Liver (tissue), 9 donors: ENCODE data around the gene TMEM273. TPM values are rescaled to one million over a fixed set of nuclear protein-coding genes. Genes with fewer than 3 reads are reported as not detected.

Source experiments
- DNase-seq: peaks from one replicate; pipeline ENCODE4 v3.0.0-alpha.2; 2017; ENCODE audit warnings: low spot score
- H3K27ac ChIP-seq, 2 donors: one replicate each; pipeline ENCODE4 v1.7.0; 2013; ENCODE audit warnings: inconsistent platforms in 2 of 2, low read length in 2 of 2, control low read depth in 1 of 2, low read depth in 1 of 2, mild to moderate bottlenecking in 1 of 2
- H3K27me3 ChIP-seq, 4 donors: one replicate each; pipeline versions ENCODE4 v1.6.1 to v1.7.0; 2013; ENCODE audit warnings: low read length in 3 of 4, inconsistent platforms in 1 of 4, mild to moderate bottlenecking in 1 of 4, moderate library complexity in 1 of 4; ENCODE audit not compliant: control insufficient read depth in 4 of 4, insufficient read depth in 4 of 4
- H3K36me3 ChIP-seq, 4 donors: one replicate each; pipeline versions ENCODE4 v1.6.1 to v1.7.0; 2013; ENCODE audit warnings: low read length in 3 of 4, mild to moderate bottlenecking in 3 of 4, low read depth in 1 of 4, moderate library complexity in 1 of 4; ENCODE audit not compliant: control insufficient read depth in 4 of 4, insufficient read depth in 3 of 4
- H3K4me1 ChIP-seq, 4 donors: one replicate each; pipeline versions ENCODE4 v1.6.1 to v1.7.0; 2013; ENCODE audit warnings: low read length in 3 of 4, mild to moderate bottlenecking in 3 of 4, moderate library complexity in 1 of 4; ENCODE audit not compliant: control insufficient read depth in 4 of 4, insufficient read depth in 4 of 4
- H3K4me3 ChIP-seq, 3 donors: one replicate each; pipeline versions ENCODE4 v1.6.1 to v1.7.0; 2013; ENCODE audit warnings: low read length in 3 of 3, control low read depth in 1 of 3, low read depth in 1 of 3, mild to moderate bottlenecking in 1 of 3
- H3K9ac ChIP-seq, 2 donors: one replicate each; pipeline ENCODE4 v1.7.0; 2013; ENCODE audit warnings: low read length in 2 of 2, mild to moderate bottlenecking in 2 of 2, moderate library complexity in 2 of 2, control low read depth in 1 of 2, low read depth in 1 of 2
- H3K9me3 ChIP-seq, 4 donors: one replicate each; pipeline versions ENCODE4 v1.6.1 to v1.7.0; 2013; ENCODE audit warnings: low read length in 3 of 4; ENCODE audit not compliant: control insufficient read depth in 4 of 4
- ATF3 ChIP-seq: IDR thresholded peaks from 2 replicates; pipeline ENCODE4 v1.6.1; 2016; ENCODE audit warnings: antibody characterized with exemption
- FOXA1 ChIP-seq: IDR thresholded peaks from 2 replicates; pipeline ENCODE4 v1.6.1; 2016; ENCODE audit warnings: antibody characterized with exemption
- FOXA2 ChIP-seq: IDR thresholded peaks from 2 replicates; pipeline ENCODE4 v1.6.1; 2016; ENCODE audit warnings: antibody characterized with exemption
- GABPA ChIP-seq, 2 donors: IDR thresholded peaks in 1 of 2; conservative IDR thresholded peaks in 1 of 2; 2 replicates each; pipeline ENCODE4 v1.6.1; 2016; ENCODE audit warnings: antibody characterized with exemption in 2 of 2, mild to moderate bottlenecking in 1 of 2, moderate library complexity in 1 of 2
- HNF4A ChIP-seq, 2 donors: conservative IDR thresholded peaks; 2 replicates each; pipeline ENCODE4 v1.6.1; 2016; ENCODE audit warnings: antibody characterized with exemption in 2 of 2, mild to moderate bottlenecking in 2 of 2
- HNF4G ChIP-seq: IDR thresholded peaks from 2 replicates; pipeline ENCODE4 v1.6.1; 2016; ENCODE audit warnings: antibody characterized with exemption
- JUND ChIP-seq, 2 donors: IDR thresholded peaks; 2 replicates each; pipeline ENCODE4 v1.6.1; 2016; ENCODE audit warnings: antibody characterized with exemption in 2 of 2
- MAX ChIP-seq: IDR thresholded peaks from 2 replicates; pipeline ENCODE4 v1.6.1; 2016; ENCODE audit warnings: antibody characterized with exemption
- NR2F2 ChIP-seq: IDR thresholded peaks from 2 replicates; pipeline ENCODE4 v1.6.1; 2016; ENCODE audit warnings: antibody characterized with exemption
- RAD21 ChIP-seq, 2 donors: IDR thresholded peaks; 2 replicates each; pipeline ENCODE4 v1.6.1; 2016; ENCODE audit warnings: antibody characterized with exemption in 2 of 2, mild to moderate bottlenecking in 2 of 2
- SP1 ChIP-seq: IDR thresholded peaks from 2 replicates; pipeline ENCODE4 v1.6.1; 2018; ENCODE audit warnings: antibody characterized with exemption, mild to moderate bottlenecking
- TAF1 ChIP-seq: conservative IDR thresholded peaks from 2 replicates; pipeline ENCODE4 v1.6.1; 2016; ENCODE audit warnings: antibody characterized with exemption, mild to moderate bottlenecking
- YY1 ChIP-seq: IDR thresholded peaks from 2 replicates; pipeline ENCODE4 v1.6.1; 2016; ENCODE audit warnings: antibody characterized with exemption, mild to moderate bottlenecking
- WGBS: extraction: QIAGEN DNeasy Blood & Tissue Kit; methylation state at CpG from one replicate; pipeline ENCODE4 v1.1.7; 2013; 5-methylcytosine and 5-hydroxymethylcytosine counted together
- polyA plus RNA-seq, 2 donors: library from polyadenylated mRNA; stranded (reverse) in 1 of 2; unstranded in 1 of 2; fragments of 200-250 nt in 1 of 2; fragments of >200 nt in 1 of 2; fragmentation: Nextera tagmentation in 1 of 2; extraction: Ambion mirVana in 1 of 2; gene quantifications; one replicate each; pipeline versions ENCODE4 v1.2.1 to v1.2.3, GENCODE V29; 2013 to 2015
- total RNA-seq, 2 donors: library from RNA; depleted of rRNA; stranded (reverse); fragments of >200 nt; gene quantifications; one replicate each; pipeline ENCODE4 v1.2.3, GENCODE V29; 2014
- TF ChIP-seq, protein P1 (sequence below): fragments of 150-350 bp; IDR thresholded peaks from 2 replicates; pipeline ENCODE4 v1.5.1; 2017; ENCODE audit warnings: improper control_type of control experiment, low read depth, low read length; ENCODE audit not compliant: missing input control
- TF ChIP-seq, protein P2 (sequence below): IDR thresholded peaks from 2 replicates; pipeline ENCODE4 v1.6.1; 2016; ENCODE audit warnings: antibody characterized with exemption, mild to moderate bottlenecking
- TF ChIP-seq, protein P3 (sequence below): IDR thresholded peaks from 2 replicates; pipeline ENCODE4 v1.6.1; 2016; ENCODE audit warnings: antibody characterized with exemption
- donor health status: healthy.
- donor health status: healthy.
- donor health status: healthy.
- donor health status: healthy.
- donor health status: healthy.

Gene TMEM273
- total and polyA plus RNA-seq, 4 donors: 2.5 to 9.5 (median 4.5) TPM

GRCh38 chr10:49175587-49176309 is 12.4 kb downstream of the TMEM273 start:
- H3K36me3 ChIP-seq: no peaks in the 10 kb centered on the region
- H3K27me3 ChIP-seq: no peaks in the 10 kb centered on the region
- H3K9me3 ChIP-seq: no peaks in the 10 kb centered on the region
- no peaks in the 10 kb centered on the region for H3K4me1 ChIP-seq
- no peak overlapping the region for H3K9ac ChIP-seq
- DNase-seq: peak; percentile 21
- TF ChIP-seq, protein P1, sequence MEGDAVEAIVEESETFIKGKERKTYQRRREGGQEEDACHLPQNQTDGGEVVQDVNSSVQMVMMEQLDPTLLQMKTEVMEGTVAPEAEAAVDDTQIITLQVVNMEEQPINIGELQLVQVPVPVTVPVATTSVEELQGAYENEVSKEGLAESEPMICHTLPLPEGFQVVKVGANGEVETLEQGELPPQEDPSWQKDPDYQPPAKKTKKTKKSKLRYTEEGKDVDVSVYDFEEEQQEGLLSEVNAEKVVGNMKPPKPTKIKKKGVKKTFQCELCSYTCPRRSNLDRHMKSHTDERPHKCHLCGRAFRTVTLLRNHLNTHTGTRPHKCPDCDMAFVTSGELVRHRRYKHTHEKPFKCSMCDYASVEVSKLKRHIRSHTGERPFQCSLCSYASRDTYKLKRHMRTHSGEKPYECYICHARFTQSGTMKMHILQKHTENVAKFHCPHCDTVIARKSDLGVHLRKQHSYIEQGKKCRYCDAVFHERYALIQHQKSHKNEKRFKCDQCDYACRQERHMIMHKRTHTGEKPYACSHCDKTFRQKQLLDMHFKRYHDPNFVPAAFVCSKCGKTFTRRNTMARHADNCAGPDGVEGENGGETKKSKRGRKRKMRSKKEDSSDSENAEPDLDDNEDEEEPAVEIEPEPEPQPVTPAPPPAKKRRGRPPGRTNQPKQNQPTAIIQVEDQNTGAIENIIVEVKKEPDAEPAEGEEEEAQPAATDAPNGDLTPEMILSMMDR: no peak
- TF ChIP-seq TAF1 (no peak), HNF4A (conservative IDR thresholded peaks at IDR 0.05) (no peak), NR2F2 (no peak), FOXA2 (no peak), JUND (IDR thresholded peaks at IDR 0.05) (no peak)
- H3K27ac ChIP-seq: no peak overlapping the region
- no peak overlapping the region for H3K4me3 ChIP-seq
- 95% methylated on average over 8 of the region's 8 CpGs for WGBS

DNA sequence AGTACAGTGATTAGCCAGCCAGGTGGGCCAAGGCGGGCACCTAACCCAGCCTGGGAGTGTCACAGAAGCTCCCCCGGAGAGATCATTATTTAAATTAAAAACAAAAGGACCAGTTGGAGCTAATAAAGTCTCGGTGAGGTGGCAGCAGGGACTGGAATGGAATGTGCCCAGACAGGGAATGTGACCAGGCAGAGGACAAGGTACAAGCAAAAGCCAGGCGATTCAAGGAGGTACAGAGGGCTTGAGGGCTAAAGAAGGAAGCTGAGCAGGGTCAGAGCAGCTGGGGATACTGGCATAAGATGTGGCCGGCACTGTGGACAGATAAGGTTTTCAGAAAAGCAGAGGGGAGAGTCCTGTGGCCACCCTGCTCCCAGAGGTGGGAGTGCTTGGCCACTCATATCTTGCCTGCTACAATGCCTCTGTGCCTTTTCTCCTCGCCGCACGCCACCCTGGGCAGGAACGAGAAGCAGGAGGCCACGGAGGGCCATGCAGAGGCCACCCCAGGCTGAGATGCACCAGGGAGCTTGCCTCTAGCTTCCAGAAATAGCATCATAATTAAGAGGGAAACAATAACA is 13.2 kb downstream of the TMEM273 start:
- no peak overlapping the region for H3K9ac ChIP-seq
- no peak overlapping the region for H3K27ac ChIP-seq
- DNase-seq: no peak
- no peak overlapping the region for H3K4me3 ChIP-seq
- H3K27me3 ChIP-seq: no peaks in the 10 kb centered on the region
- no peaks in the 10 kb centered on the region for H3K36me3 ChIP-seq
- TF ChIP-seq FOXA2: no peak
- no peak for TF ChIP-seq FOXA1
- TF ChIP-seq HNF4A (conservative IDR thresholded peaks at IDR 0.05): no peak
- TF ChIP-seq TAF1: no peak
- no peak for TF ChIP-seq JUND (IDR thresholded peaks at IDR 0.05)
- no peak for TF ChIP-seq YY1
- no peak for TF ChIP-seq MAX
- no peak for TF ChIP-seq GABPA (IDR thresholded peaks at IDR 0.05 in 1 of 2, conservative IDR thresholded peaks at IDR 0.05 in 1 of 2)
- TF ChIP-seq RAD21 (IDR thresholded peaks at IDR 0.05): no peak
- TF ChIP-seq ATF3: no peak
- TF ChIP-seq NR2F2: no peak
- TF ChIP-seq HNF4G: no peak
- TF ChIP-seq, protein P2, sequence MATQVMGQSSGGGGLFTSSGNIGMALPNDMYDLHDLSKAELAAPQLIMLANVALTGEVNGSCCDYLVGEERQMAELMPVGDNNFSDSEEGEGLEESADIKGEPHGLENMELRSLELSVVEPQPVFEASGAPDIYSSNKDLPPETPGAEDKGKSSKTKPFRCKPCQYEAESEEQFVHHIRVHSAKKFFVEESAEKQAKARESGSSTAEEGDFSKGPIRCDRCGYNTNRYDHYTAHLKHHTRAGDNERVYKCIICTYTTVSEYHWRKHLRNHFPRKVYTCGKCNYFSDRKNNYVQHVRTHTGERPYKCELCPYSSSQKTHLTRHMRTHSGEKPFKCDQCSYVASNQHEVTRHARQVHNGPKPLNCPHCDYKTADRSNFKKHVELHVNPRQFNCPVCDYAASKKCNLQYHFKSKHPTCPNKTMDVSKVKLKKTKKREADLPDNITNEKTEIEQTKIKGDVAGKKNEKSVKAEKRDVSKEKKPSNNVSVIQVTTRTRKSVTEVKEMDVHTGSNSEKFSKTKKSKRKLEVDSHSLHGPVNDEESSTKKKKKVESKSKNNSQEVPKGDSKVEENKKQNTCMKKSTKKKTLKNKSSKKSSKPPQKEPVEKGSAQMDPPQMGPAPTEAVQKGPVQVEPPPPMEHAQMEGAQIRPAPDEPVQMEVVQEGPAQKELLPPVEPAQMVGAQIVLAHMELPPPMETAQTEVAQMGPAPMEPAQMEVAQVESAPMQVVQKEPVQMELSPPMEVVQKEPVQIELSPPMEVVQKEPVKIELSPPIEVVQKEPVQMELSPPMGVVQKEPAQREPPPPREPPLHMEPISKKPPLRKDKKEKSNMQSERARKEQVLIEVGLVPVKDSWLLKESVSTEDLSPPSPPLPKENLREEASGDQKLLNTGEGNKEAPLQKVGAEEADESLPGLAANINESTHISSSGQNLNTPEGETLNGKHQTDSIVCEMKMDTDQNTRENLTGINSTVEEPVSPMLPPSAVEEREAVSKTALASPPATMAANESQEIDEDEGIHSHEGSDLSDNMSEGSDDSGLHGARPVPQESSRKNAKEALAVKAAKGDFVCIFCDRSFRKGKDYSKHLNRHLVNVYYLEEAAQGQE: no peak
- no peak for TF ChIP-seq SP1
- TF ChIP-seq, protein P1: no peak
- TF ChIP-seq, protein P3, sequence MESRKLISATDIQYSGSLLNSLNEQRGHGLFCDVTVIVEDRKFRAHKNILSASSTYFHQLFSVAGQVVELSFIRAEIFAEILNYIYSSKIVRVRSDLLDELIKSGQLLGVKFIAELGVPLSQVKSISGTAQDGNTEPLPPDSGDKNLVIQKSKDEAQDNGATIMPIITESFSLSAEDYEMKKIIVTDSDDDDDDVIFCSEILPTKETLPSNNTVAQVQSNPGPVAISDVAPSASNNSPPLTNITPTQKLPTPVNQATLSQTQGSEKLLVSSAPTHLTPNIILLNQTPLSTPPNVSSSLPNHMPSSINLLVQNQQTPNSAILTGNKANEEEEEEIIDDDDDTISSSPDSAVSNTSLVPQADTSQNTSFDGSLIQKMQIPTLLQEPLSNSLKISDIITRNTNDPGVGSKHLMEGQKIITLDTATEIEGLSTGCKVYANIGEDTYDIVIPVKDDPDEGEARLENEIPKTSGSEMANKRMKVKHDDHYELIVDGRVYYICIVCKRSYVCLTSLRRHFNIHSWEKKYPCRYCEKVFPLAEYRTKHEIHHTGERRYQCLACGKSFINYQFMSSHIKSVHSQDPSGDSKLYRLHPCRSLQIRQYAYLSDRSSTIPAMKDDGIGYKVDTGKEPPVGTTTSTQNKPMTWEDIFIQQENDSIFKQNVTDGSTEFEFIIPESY: no peak
- 85% methylated on average over 10 of the region's 10 CpGs for WGBS
- H3K9me3 ChIP-seq: no peaks in the 10 kb centered on the region
- H3K4me1 ChIP-seq: no peaks in the 10 kb centered on the region
